Cardiac fibroblast (primary cell): ENCODE measurements around the gene LPCAT3.

Source experiments
- DNase-seq, 2 donors: peaks; one replicate each; pipeline versions ENCODE4 v3.0.0 to v3.0.0-alpha.2; 2010; ENCODE audit warnings: low read depth in 2 of 2
- H3K4me3 ChIP-seq, 2 donors: replicated peaks in 1 of 2; 1 replicate in 1 of 2; 2 replicates in 1 of 2; pipeline ENCODE4 v1.5.1; 2011; ENCODE audit warnings: low read depth in 2 of 2, low read length in 2 of 2, mild to moderate bottlenecking in 2 of 2, moderate library complexity in 1 of 2
- TF ChIP-seq, protein P1 (sequence below): IDR thresholded peaks from one replicate; pipeline ENCODE4 v1.5.1; 2011; ENCODE audit warnings: low read depth, mild to moderate bottlenecking, low read length, inconsistent platforms

Gene LPCAT3

GRCh38 chr12:7035463-7035862, 17.2 kb upstream of the LPCAT3 start:
- no peak for DNase-seq
- H3K4me3 ChIP-seq: no peak overlapping the region
- TF ChIP-seq, protein P1, sequence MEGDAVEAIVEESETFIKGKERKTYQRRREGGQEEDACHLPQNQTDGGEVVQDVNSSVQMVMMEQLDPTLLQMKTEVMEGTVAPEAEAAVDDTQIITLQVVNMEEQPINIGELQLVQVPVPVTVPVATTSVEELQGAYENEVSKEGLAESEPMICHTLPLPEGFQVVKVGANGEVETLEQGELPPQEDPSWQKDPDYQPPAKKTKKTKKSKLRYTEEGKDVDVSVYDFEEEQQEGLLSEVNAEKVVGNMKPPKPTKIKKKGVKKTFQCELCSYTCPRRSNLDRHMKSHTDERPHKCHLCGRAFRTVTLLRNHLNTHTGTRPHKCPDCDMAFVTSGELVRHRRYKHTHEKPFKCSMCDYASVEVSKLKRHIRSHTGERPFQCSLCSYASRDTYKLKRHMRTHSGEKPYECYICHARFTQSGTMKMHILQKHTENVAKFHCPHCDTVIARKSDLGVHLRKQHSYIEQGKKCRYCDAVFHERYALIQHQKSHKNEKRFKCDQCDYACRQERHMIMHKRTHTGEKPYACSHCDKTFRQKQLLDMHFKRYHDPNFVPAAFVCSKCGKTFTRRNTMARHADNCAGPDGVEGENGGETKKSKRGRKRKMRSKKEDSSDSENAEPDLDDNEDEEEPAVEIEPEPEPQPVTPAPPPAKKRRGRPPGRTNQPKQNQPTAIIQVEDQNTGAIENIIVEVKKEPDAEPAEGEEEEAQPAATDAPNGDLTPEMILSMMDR: no peak

DNA sequence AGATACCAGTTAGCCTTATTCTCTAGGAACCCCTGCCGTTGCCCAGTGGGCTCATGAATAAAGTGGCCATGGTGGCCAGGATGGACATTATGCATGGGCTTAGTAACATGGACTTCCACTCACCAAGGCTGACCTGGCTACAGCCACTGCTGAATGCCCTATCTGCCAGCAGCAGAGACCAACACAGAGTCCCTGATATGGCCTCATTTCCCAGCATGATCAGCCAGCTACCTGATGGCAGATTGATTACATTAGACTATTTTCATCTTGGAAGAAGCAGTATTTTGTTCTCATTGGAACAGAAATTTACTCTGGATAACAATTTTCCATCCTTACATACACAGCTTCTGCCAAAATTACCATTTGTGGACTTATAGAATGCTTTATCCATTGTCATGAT, 16.2 kb upstream of the LPCAT3 start:
- DNase-seq: no peak
- TF ChIP-seq, protein P1: no peak
- no peak overlapping the region for H3K4me3 ChIP-seq

DNA sequence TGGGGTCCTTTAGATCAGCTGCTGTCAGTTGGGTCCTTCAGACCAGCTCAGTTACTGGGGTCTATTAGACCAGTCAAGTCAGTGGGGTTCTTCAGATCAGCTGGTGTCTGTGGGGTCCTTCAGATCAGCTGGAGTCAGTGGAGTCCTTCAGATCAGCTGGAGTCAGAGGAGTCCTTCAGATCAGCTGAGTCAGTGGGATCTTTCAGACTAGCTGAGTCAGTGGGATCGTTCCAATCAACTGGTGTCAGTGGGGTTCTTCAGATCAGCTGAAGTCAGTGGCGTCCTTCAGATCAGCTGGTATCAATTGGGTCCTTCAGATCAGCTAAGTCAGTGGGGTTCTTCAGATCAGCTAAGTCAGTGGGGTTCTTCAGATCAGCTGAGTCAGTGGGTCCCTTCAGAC, 14.7 kb upstream of the LPCAT3 start:
- H3K4me3 ChIP-seq: no peak overlapping the region
- TF ChIP-seq, protein P1: no peak
- no peak for DNase-seq

DNA sequence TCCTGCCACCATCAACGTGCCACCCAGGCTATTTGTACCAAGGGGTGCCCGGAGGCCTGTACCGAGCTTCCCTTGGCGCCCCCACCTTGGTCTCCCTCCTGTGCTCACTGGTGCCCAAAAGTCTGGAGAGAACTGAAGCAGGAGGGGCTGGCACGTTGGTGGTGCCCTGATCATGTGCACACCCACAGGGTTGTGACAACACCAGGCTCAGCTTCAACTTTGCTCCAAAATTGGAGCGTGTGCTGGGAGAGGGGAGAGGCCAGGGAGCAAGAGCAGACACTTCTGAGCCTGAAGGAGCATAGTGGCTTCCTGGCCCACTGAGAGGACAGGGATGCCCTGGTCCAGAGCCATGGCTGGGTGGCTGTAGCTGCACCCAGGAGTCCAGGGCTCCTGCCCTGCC, 13.0 kb upstream of the LPCAT3 start:
- TF ChIP-seq, protein P1: no peak
- no peak for DNase-seq
- no peak overlapping the region for H3K4me3 ChIP-seq

DNA sequence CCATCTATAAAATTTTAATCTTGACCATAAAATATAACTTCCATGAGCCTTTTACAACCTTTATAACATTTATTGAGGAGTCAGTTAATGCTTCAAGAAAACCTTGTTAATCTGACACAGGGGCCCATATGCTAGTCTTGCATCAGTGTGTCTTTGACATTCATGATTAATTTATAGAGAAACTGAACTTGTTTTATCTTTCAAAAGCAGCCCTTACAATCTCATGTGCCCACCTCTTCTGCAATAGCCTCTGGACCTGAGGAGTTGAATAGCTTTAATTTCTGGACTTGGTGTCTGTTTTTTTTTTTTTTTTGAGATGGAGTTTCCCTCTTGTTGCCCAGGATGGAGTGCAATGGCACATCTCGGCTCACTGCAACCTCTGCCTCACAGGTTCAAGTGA, 8.6 kb upstream of the LPCAT3 start:
- no peak overlapping the region for H3K4me3 ChIP-seq
- TF ChIP-seq, protein P1: no peak
- DNase-seq: no peak

DNA sequence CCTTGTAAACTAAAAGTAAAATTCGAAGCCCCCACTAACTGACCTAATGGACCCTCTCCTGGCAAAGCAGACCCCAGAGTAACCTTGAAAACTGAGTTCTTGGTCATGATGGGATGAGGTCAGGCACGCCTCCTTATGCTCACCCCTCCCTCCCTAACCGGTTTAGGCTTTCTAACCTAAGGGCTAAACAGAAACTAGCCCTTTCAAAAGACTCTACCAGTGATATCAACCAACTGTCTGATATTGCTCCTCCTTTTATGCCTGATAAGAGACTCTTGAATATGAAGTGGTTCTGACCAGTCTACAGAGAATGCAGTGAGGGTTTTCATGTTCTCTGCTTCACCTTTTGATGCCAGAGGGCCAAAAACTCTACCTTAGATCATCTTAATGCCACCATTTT, 4.8 kb upstream of the LPCAT3 start:
- DNase-seq: no peak
- no peak overlapping the region for H3K4me3 ChIP-seq
- TF ChIP-seq, protein P1: no peak

DNA sequence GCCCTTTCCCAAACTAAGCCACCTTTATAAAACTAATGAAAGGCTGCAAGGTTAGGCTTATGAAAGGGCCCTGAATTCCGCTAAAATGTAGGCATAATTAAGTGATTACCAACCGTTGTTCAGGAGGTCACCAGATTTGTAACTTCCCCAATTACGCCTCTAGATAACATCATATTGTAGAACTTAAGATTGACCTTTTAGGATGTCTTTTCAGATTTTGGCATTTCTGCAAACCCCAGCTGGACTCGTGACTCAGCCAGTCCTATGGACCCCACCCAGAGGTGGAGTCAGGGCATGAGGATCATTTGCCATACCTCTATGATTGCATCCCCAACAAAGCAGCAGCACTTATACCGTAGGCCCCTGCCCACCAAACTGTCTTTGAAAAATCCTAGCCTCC, 3.7 kb upstream of the LPCAT3 start:
- TF ChIP-seq, protein P1: no peak
- peak in 1 of 2 donors; percentile 6 for DNase-seq
- H3K4me3 ChIP-seq: no peak overlapping the region
